Psoas muscle (tissue), 8 donors: ENCODE results near the gene ZIC4. TPM values are rescaled to one million over a fixed set of nuclear protein-coding genes. Genes with fewer than 3 reads are reported as not detected.

Source experiments
- ATAC-seq, 4 donors: fragments of 200-7000 bp; cut with Tn5 transposase; one replicate each; pipeline ENCODE4 v1.9.1; 2020; ENCODE audit warnings: moderate library complexity in 3 of 4, mild to moderate bottlenecking in 2 of 4
- DNase-seq, 2 donors: peaks; one replicate each; pipeline ENCODE4 v3.0.0-alpha.2; 2020
- H3K27ac ChIP-seq: fragments of 200-600 bp; one replicate; pipeline ENCODE4 v1.8.0; 2022
- H3K27me3 ChIP-seq, 3 donors: fragments of 200-600 bp in 1 of 3; one replicate each; pipeline versions ENCODE4 v1.6.1 to v1.8.0; 2013 to 2022; ENCODE audit warnings: low read length in 2 of 3, mild to moderate bottlenecking in 2 of 3, moderate library complexity in 1 of 3; ENCODE audit not compliant: insufficient read depth in 3 of 3
- H3K36me3 ChIP-seq, 2 donors: fragments of 200-600 bp in 1 of 2; one replicate each; pipeline versions ENCODE4 v1.6.1 to v1.8.0; 2013 to 2022; ENCODE audit warnings: low read depth in 1 of 2, mild to moderate bottlenecking in 1 of 2, moderate library complexity in 1 of 2; ENCODE audit not compliant: insufficient read depth in 1 of 2
- H3K4me1 ChIP-seq: fragments of 200-600 bp; one replicate; pipeline ENCODE4 v1.8.0; 2022
- H3K4me3 ChIP-seq: fragments of 200-600 bp; one replicate; pipeline ENCODE4 v1.8.0; 2022; ENCODE audit warnings: mild to moderate bottlenecking
- H3K9me3 ChIP-seq: fragments of 200-600 bp; one replicate; pipeline ENCODE4 v1.8.0; 2022
- CTCF ChIP-seq: fragments of 200-600 bp; IDR thresholded peaks from one replicate; pipeline ENCODE4 v1.8.0; 2022; ENCODE audit warnings: antibody characterized with exemption
- WGBS, 3 donors: extraction: QIAGEN DNeasy Blood & Tissue Kit; methylation state at CpG; one replicate each; pipeline versions ENCODE4 v1.1.6 to v1.1.7; 2013; 5-methylcytosine and 5-hydroxymethylcytosine counted together
- intact Hi-C, 2 donors: fragments of 100-400 bp; cut with DNase I; formaldehyde crosslinking; loops; one replicate each; pipeline versions ENCODE4 v1.11.0 to v1.14.2; 2022
- polyA plus RNA-seq, 3 donors: library from polyadenylated mRNA; stranded (reverse); fragments of 200-250 nt; gene quantifications; one replicate each; pipeline ENCODE4 v1.2.3, GENCODE V29; 2013
- total RNA-seq, 4 donors: library from RNA; stranded (reverse); fragmentation: NEBNext Ultra II Directional in 2 of 4; extraction: Animal tissue kit (Norgen Biotek cat#: 25700) in 2 of 4; gene quantifications; one replicate each; pipeline versions ENCODE4 v1.2.1 to v1.2.4, GENCODE V29; 2021 to 2023
- donor health status: healthy with polysubstance abuse.
- donor health status: DM: no; HTN: no; CAD: no; lungs with moderate emphysema.
- donor health status: Bipolar disorder and iron deficiency.
- donor health status: healthy.
- donor health status: DM: yes; HTN: yes; CAD: no.
- donor health status: DM: no; HTN: no; CAD: no.
- donor health status: DM: no; HTN: no; CAD: no.
- donor health status: DM: yes; HTN: yes; CAD: no.

Gene ZIC4
- total and polyA plus RNA-seq, 7 donors, result 0.10 to 1.00 (median 0.46) TPM

DNA sequence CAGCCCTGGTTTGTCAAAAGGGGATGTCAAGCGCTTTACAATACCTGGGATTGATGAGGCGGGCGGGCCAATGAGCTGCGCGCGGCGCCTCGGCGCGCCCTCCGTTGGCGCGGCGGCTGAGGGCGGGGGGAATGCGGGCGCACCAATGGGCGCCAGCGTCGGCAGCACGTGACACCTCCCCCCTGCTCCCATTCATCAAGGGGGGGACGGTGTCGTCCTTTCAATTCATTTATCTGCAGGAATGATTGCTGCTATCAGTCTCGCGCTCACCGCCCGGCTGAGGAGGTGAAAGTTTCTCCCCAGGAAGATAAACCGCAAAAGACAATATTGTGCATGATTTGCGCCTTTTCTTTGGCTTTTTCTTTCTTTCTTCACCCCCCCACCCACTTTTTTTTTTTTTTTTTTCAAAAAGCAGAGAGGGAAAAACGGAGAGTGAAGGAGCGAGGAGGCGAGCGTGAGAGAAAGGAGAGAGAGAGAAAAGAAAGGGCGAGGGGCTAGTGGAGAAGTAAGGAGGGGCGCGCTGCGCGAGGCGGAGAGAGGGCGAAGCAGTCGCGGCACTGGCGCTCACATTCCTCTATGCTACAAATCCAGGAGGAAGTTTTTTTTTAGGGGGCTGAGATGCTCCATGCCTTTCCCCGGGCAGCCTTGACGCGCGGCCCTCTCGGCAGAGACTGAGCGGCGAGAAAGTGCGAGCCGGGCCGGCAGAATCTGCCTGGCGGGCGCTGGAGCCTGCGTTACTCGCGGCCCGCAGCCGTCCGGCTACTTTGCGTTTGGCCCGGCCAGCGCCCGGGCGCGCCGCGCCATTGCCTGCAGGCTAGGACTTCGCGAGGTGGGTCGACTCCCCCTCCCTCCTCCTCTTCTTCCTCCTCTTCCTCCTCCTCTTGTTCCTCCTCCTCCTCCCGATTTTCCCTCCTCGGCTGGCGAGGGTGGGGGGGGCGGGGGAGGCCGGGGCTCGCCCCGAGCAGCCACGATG, 3.1 kb upstream of the ZIC4 start, which contains the start of gene ZIC1:
ZIC1 (plus strand) TSS at position 223 of the 973 bp plus-strand sequence; CDS start at position 971, 748 bp downstream.
- Histone ChIP-seq H3K4me3 (peak within 1 kb of the TSS; percentile 75), H3K36me3 (no peaks in the 10 kb centered on the region), H3K4me1 (peaks cover 10% of the 10 kb centered on the region), H3K27ac (peak within 1 kb of the TSS; percentile 73), H3K27me3 (peaks cover 0 to 78% (median 10%) of the 10 kb centered on the region in 3 donors), H3K9me3 (no peaks in the 10 kb centered on the region)
- 2 to 3% (median 3%) methylated on average over 46 to 80 of the region's 80 CpGs for WGBS, 3 donors
- no peak for TF ChIP-seq CTCF
- peak in 1 of 2 donors; percentile 69 for DNase-seq
- ATAC-seq, result peak; percentile 82 to 89 (median 88)
- intact Hi-C loops, result loop anchor here in 1 of 2 donors (5.0 to 10.0 kb wide), 3 partner anchors 55 to 668 kb away; no protein-coding TSS in a partner anchor

GRCh38 chr3:147408188-147409100, 2.1 kb upstream of the ZIC4 start:
- Histone ChIP-seq H3K36me3 (no peaks in the 10 kb centered on the region), H3K9me3 (no peaks in the 10 kb centered on the region), H3K4me3 (peak overlapping the region; percentile 75), H3K27ac (no peak overlapping the region), H3K27me3 (peaks cover 0 to 71% (median 13%) of the 10 kb centered on the region in 3 donors), H3K4me1 (peaks cover 10% of the 10 kb centered on the region)
- 20 to 24% (median 22%) methylated on average over 28 of the region's 28 CpGs for WGBS, 3 donors
- intact Hi-C loops, result no loop called here
- ATAC-seq (no peak), DNase-seq (no peak)
- no peak for TF ChIP-seq CTCF

- no peak for TF ChIP-seq CTCF
- Histone ChIP-seq H3K4me3 (peak overlapping the region; percentile 75), H3K36me3 (no peaks in the 10 kb centered on the region), H3K9me3 (no peaks in the 10 kb centered on the region), H3K27ac (no peak overlapping the region), H3K27me3 (peaks cover 0 to 65% (median 10%) of the 10 kb centered on the region in 3 donors), H3K4me1 (peaks cover 10% of the 10 kb centered on the region)
- no peak for DNase-seq
- intact Hi-C loops, result no loop called here
- WGBS, 3 donors, result 57 to 65% (median 64%) methylated on average over 27 of the region's 27 CpGs
- ATAC-seq, result no peak
Observed at GRCh38 chr3:147407498-147408187, 1.3 kb upstream of the ZIC4 start.

GRCh38 chr3:147407114-147407497, 763 bp upstream of the ZIC4 start:
- intact Hi-C loops, result no loop called here
- peaks cover 10% of the 10 kb centered on the region for H3K4me1 ChIP-seq

More at GRCh38 chr3:147407114-147407497, 763 bp upstream of the ZIC4 start:
- Histone ChIP-seq H3K4me3 (no peak overlapping the region), H3K27me3 (peaks cover 0 to 63% (median 8%) of the 10 kb centered on the region in 3 donors), H3K9me3 (no peaks in the 10 kb centered on the region), H3K27ac (no peak overlapping the region), H3K36me3 (no peaks in the 10 kb centered on the region)
- ATAC-seq (no peak), DNase-seq (no peak)
- WGBS, 3 donors, result 49 to 58% (median 52%) methylated on average over 17 of the region's 17 CpGs
- no peak for TF ChIP-seq CTCF
